ENCODE data around the gene TXNDC16.
"Not testable (repeated sequence)": the region's sequence is repeated elsewhere in the genome, so short reads cannot be mapped to it uniquely, and the experiment has no call there.

TXNDC16 gene

GRCh38 chr14:52552063-52552988 lies at the start of gene TXNDC16, which contains the start of gene GPR137C:
TXNDC16 (minus strand) TSS chr14:52552505; CDS start chr14:52543557, 8,948 bp downstream.
GPR137C (plus strand) TSS chr14:52552836; CDS start chr14:52553148, 312 bp downstream.
- DNase-seq: peak; percentile 100

- no peak for DNase-seq
These were observed 47.7 kb upstream of the TXNDC16 start for GRCh38 chr14:52599974-52600373.

- no peak for DNase-seq
These were observed 46.3 kb upstream of the TXNDC16 start for GRCh38 chr14:52598568-52598967.

- DNase-seq: no peak
These were observed 44.6 kb upstream of the TXNDC16 start for GRCh38 chr14:52596861-52597260.

- no peak for DNase-seq
These were observed 44.0 kb upstream of the TXNDC16 start for GRCh38 chr14:52596320-52596719.

GRCh38 chr14:52590318-52590717 lies 38.0 kb upstream of the TXNDC16 start:
- no peak for DNase-seq

- DNase-seq: no peak
These were observed 37.3 kb upstream of the TXNDC16 start for GRCh38 chr14:52589646-52590045.

GRCh38 chr14:52583544-52583943 lies 31.2 kb upstream of the TXNDC16 start:
- no peak for DNase-seq

- no peak for DNase-seq
These were observed 23.6 kb upstream of the TXNDC16 start for GRCh38 chr14:52575858-52576257.

GRCh38 chr14:52568454-52568853 lies 16.1 kb upstream of the TXNDC16 start:
- DNase-seq: not testable (repeated sequence)

GRCh38 chr14:52563120-52563519 lies 10.8 kb upstream of the TXNDC16 start:
- DNase-seq: no peak

- DNase-seq: no peak
These were observed 6.4 kb upstream of the TXNDC16 start for GRCh38 chr14:52558688-52559087.

GRCh38 chr14:52553671-52554575 lies 1.6 kb upstream of the TXNDC16 start:
- peak; percentile 78 for DNase-seq

- DNase-seq: peak; percentile 24
These were observed 831 bp upstream of the TXNDC16 start for GRCh38 chr14:52553002-52553670.

GRCh38 chr14:52551696-52552062 lies 626 bp downstream of the TXNDC16 start:
- no peak for DNase-seq

- DNase-seq: no peak
These were observed 1.1 kb downstream of the TXNDC16 start for GRCh38 chr14:52551205-52551604.

GRCh38 chr14:52550661-52551060 lies 1.6 kb downstream of the TXNDC16 start:
- no peak for DNase-seq

GRCh38 chr14:52547526-52547925 lies 4.8 kb downstream of the TXNDC16 start:
- no peak for DNase-seq

GRCh38 chr14:52547027-52547426 lies 5.3 kb downstream of the TXNDC16 start:
- no peak for DNase-seq

- DNase-seq: no peak
These were observed 6.0 kb downstream of the TXNDC16 start for GRCh38 chr14:52546318-52546670.

- no peak for DNase-seq
These were observed 6.6 kb downstream of the TXNDC16 start for GRCh38 chr14:52545584-52546317.

- DNase-seq: no peak
These were observed 13.7 kb downstream of the TXNDC16 start for GRCh38 chr14:52538623-52539022.

Measured in stimulated activated CD4-positive, alpha-beta T cell treated with anti-CD3 and anti-CD28 coated beads, Interleukin-1b, Interleukin-23, amount 100 ng/mL, for 48 hours (primary cell).